Measurements from ENCODE around the gene AFMID. TPM values are rescaled to one million over a fixed set of nuclear protein-coding genes. Genes with fewer than 3 reads are reported as not detected.

The AFMID gene
- total and polyA plus RNA-seq, 2 of the 13 experiments (the other 11 are each of a cell fraction or from before 2014, with no cell fraction given), result 249 to 270 TPM

- TF ChIP-seq, protein P1, sequence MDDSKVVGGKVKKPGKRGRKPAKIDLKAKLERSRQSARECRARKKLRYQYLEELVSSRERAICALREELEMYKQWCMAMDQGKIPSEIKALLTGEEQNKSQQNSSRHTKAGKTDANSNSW (CRISPR knock-in tag; IDR thresholded peaks at IDR 0.05; ENCODE audit: borderline replicate concordance), result no peak
- TF ChIP-seq KAT7 (CRISPR knock-in tag; IDR thresholded peaks at IDR 0.05; ENCODE audit: borderline replicate concordance) (peak; percentile 47; the same call in 1 of the 2 replicates), TFDP2 (CRISPR knock-in tag; IDR thresholded peaks at IDR 0.05) (peak; percentile 73), KMT2B (CRISPR knock-in tag; IDR thresholded peaks at IDR 0.05) (peak; percentile 58), SIX4 (CRISPR knock-in tag; IDR thresholded peaks at IDR 0.05) (no peak), TAF1 (CRISPR knock-in tag; IDR thresholded peaks at IDR 0.05) (peak; percentile 29; the same call in 1 of the 2 replicates), SP2 (CRISPR knock-in tag; IDR thresholded peaks at IDR 0.05) (no peak; the same call in 1 of the 2 replicates), NFE2L2 (IDR thresholded peaks at IDR 0.05; ENCODE audit: low read length) (no peak), TCF7L2 (IDR thresholded peaks at IDR 0.05; ENCODE audit: low read depth, low read length) (no peak), CREM (IDR thresholded peaks at IDR 0.05) (no peak), CREM (CRISPR knock-in tag; IDR thresholded peaks at IDR 0.05) (no peak), ZNF652 (CRISPR knock-in tag; IDR thresholded peaks at IDR 0.05; ENCODE audit: borderline replicate concordance, low read depth) (peak; percentile 99), MAFK (conservative IDR thresholded peaks at IDR 0.05 in 1 of 2, IDR thresholded peaks at IDR 0.05 in 1 of 2; ENCODE audit: low read length in 2 of 2) (0 out of 4 replicates have a peak, but pooled peaks of 1 of the 2 experiments have one; percentile 1), SMAD9 (CRISPR knock-in tag; IDR thresholded peaks at IDR 0.05) (no peak), ZNF891 (CRISPR knock-in tag; IDR thresholded peaks at IDR 0.05) (peak; percentile 65; the same call in 1 of the 2 replicates), POLR2A (IDR thresholded peaks at IDR 0.05; ENCODE audit: insufficient read depth in 1 of 2, low read depth in 2 of 2, low read length in 2 of 2) (no peak), IKZF4 (CRISPR knock-in tag; IDR thresholded peaks at IDR 0.05; ENCODE audit: borderline replicate concordance, low read depth, not compliant biosample characterization) (no peak), MLLT10 (CRISPR knock-in tag; IDR thresholded peaks at IDR 0.05) (no peak), ZNF431 (CRISPR knock-in tag; IDR thresholded peaks at IDR 0.05; ENCODE audit: borderline replicate concordance, low read depth) (no peak), RXRA (CRISPR knock-in tag; IDR thresholded peaks at IDR 0.05) (peak; percentile 43; the same call in 1 of the 2 replicates), ASH2L (IDR thresholded peaks at IDR 0.05; ENCODE audit: insufficient read length, low read depth, low read length) (peak; percentile 43), MEIS2 (CRISPR knock-in tag; IDR thresholded peaks at IDR 0.05) (peak; percentile 73; the same call in 1 of the 2 replicates), SMC3 (IDR thresholded peaks at IDR 0.05; ENCODE audit: low read length) (peak; percentile 75; the same call in 1 of the 2 replicates), ZNF180 (CRISPR knock-in tag; IDR thresholded peaks at IDR 0.05; ENCODE audit: borderline replicate concordance, low read depth) (no peak)
- TF ChIP-seq, protein P2, sequence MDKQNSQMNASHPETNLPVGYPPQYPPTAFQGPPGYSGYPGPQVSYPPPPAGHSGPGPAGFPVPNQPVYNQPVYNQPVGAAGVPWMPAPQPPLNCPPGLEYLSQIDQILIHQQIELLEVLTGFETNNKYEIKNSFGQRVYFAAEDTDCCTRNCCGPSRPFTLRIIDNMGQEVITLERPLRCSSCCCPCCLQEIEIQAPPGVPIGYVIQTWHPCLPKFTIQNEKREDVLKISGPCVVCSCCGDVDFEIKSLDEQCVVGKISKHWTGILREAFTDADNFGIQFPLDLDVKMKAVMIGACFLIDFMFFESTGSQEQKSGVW (CRISPR knock-in tag; IDR thresholded peaks at IDR 0.05; ENCODE audit: borderline replicate concordance), result no peak
Measured at GRCh38 chr17:78250891-78251772, 64.0 kb downstream of the AFMID start (continued).

Measured in HepG2 (cell line).